ENCODE data around the gene NAV2. TPM values are rescaled to one million over a fixed set of nuclear protein-coding genes. Genes with fewer than 3 reads are reported as not detected.
A peak's percentile ranks its signal among the peaks of the same experiment; 100 is the strongest.

NAV2 gene
- total and polyA plus RNA-seq, 12 donors = 6.9 to 34.7 (median 20.2) TPM

DNA sequence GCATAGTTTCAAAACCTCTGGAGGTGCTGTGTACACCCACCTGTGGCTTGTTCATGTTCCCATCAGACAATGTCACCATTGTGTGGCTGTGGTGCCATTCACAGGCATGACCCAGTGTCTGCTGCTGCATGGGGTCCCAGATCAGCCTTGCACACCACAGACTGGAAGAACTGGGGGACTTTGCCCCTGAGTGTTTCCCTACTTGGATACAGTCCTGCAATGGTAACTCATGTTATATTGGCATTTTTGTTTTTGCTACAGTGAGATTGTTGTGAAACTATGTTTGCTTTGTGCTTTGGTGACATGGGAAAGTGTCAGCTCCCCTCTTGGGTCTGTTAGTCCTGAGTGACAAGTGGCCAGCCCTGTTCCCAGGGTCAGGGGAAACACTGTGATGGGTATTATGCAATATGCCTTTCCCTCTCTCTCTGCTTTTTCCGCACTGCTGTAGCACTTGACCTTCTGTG is 108.8 kb downstream of the NAV2 start:
- intact Hi-C loops (cut with DNase I) = no loop called here
- 84 to 89% methylated on average over 1 of the region's 1 CpG for WGBS, 2 donors
- Histone ChIP-seq H3K27me3 (no peaks in the 10 kb centered on the region), H3K4me3 (no peak overlapping the region), H3K9me3 (no peaks in the 10 kb centered on the region), H3K36me3 (no peaks in the 10 kb centered on the region), H3K27ac (no peak overlapping the region), H3K4me1 (peaks cover 0 to 25% (median 5%) of the 10 kb centered on the region in 9 donors)
- DNase-seq (no peak), ATAC-seq (peak in 1 of 8 donors; percentile 6)
- no peak for TF ChIP-seq CTCF (IDR thresholded peaks at IDR 0.05)

GRCh38 chr11:19821993-19822392 is 109.4 kb downstream of the NAV2 start:
- H3K27me3 ChIP-seq = no peaks in the 10 kb centered on the region
- TF ChIP-seq CTCF (IDR thresholded peaks at IDR 0.05) = no peak
- H3K4me1 ChIP-seq = peaks cover 0 to 19% (median 5%) of the 10 kb centered on the region in 9 donors

DNA sequence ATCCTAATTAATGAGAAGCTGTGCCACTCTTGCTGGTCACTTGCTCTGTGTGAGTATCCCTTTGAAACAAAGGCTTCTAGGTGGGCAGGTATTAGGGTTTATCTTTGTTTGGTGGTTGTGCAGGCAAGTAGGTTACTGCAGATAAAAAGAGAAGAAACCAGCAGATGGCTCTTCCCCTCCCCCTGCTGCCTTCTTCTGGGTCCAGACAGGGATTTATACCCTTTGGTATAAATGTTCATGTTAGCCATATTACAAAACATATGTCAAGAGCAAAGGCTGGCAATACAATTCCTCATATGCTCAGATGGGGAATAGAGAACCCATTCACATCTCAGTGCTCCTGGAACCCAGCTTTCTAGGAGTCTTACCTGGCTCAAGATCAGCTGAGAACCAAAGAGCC is 109.9 kb downstream of the NAV2 start:
- H3K4me1 ChIP-seq = peaks cover 0 to 19% (median 5%) of the 10 kb centered on the region in 9 donors
- no peaks in the 10 kb centered on the region for H3K27me3 ChIP-seq
- no peak for ATAC-seq
- no peaks in the 10 kb centered on the region for H3K9me3 ChIP-seq
- intact Hi-C loops (cut with DNase I) = no loop called here
- TF ChIP-seq CTCF (IDR thresholded peaks at IDR 0.05) = no peak
- no peaks in the 10 kb centered on the region for H3K36me3 ChIP-seq
- no peak for DNase-seq
- H3K27ac ChIP-seq = no peak overlapping the region
- H3K4me3 ChIP-seq = no peak overlapping the region

More at GRCh38 chr11:19821993-19822392, 109.4 kb downstream of the NAV2 start:
- no peaks in the 10 kb centered on the region for H3K9me3 ChIP-seq
- WGBS, 2 donors = 82 to 85% methylated on average over 3 of the region's 3 CpGs
- H3K27ac ChIP-seq = no peak overlapping the region
- ATAC-seq = no peak
- H3K4me3 ChIP-seq = no peak overlapping the region
- no peaks in the 10 kb centered on the region for H3K36me3 ChIP-seq
- DNase-seq = no peak
- intact Hi-C loops (cut with DNase I) = no loop called here

- ATAC-seq (no peak), DNase-seq (no peak)
- TF ChIP-seq CTCF (IDR thresholded peaks at IDR 0.05) = no peak
- no peaks in the 10 kb centered on the region for H3K27me3 ChIP-seq
- no peaks in the 10 kb centered on the region for H3K9me3 ChIP-seq
- H3K27ac ChIP-seq = no peak overlapping the region
- H3K36me3 ChIP-seq = no peaks in the 10 kb centered on the region
- 74 to 87% methylated on average over 4 of the region's 4 CpGs for WGBS, 2 donors
- intact Hi-C loops (cut with DNase I) = no loop called here
- no peak overlapping the region for H3K4me3 ChIP-seq
- peaks cover 0 to 31% (median 12%) of the 10 kb centered on the region in 9 donors for H3K4me1 ChIP-seq
Observed at GRCh38 chr11:19826606-19827005, 114.0 kb downstream of the NAV2 start.

Data from heart right ventricle (tissue), 16 donors.